ENCODE data around the gene STXBP1. TPM values are rescaled to one million over a fixed set of nuclear protein-coding genes. Genes with fewer than 3 reads are reported as not detected.

The STXBP1 gene
- total and polyA plus RNA-seq, 2 of the 13 experiments (the other 11 are each of a cell fraction or from before 2014, with no cell fraction given) = 2.9 TPM

DNA sequence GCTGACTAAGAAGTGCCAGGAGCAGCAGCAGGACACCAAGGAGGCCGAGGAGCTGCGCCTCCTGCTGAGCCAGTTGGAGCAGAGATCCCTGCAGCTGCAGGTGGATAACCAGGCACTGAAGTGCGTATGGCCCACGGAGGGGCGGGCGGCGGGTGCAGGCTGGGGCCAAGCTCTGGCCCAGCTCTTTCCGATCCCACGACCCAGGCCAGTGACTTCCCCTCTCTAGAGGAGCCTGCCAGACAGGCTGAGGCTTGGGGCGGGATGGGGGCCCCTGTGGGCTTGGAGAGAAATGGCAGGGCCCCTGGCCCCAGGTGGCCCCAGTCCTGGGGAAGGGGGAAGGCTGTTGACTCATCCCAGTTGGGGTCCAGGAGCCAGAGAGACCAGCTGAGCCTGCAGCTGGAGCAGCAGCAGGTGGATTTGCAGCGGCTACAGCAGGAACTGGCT, 99.8 kb downstream of the STXBP1 start:
- no peak overlapping the region for H3K9ac ChIP-seq (ENCODE audit: insufficient read depth, low read depth, low read length)
- DNase-seq (ENCODE audit: low spot score) = no peak
- intact Hi-C loops (cut with micrococcal nuclease; ENCODE audit: unreplicated experiment) = no loop called here

DNA sequence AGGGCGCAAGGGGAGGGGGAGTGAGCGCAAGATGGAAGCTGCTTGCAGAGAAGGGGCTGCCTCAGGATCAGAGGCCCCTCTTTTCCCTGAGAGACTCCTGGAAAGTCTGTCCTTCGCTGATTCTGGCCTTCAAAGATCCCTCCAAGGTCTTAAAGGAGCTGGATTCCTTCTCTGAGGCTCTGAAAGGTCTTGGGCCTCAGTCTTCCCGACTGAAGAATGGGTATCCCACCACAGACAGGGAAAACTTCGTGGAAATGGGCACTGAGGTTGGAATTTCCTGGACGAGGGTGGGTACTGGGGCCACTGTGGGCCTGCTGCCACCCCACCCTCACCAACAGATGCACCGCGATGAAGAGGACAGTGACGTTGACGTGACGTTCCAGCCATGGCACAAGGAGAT, 100.3 kb downstream of the STXBP1 start:
- no peak overlapping the region for H2AFZ ChIP-seq (ENCODE audit: low read length)
- no peaks in the 10 kb centered on the region for H3K79me2 ChIP-seq (ENCODE audit: insufficient read depth, low read length)
- no peak overlapping the region for H3K4me2 ChIP-seq (ENCODE audit: low read depth, low read length)
- DNase-seq (ENCODE audit: low spot score) (no peak), FAIRE-seq (no peak), ATAC-seq (no peak)
- 80% methylated on average over 3 of the region's 11 CpGs for WGBS (ENCODE audit: low lambda C conversion rate)
- H3K9ac ChIP-seq (ENCODE audit: insufficient read depth, low read depth, low read length) = no peak overlapping the region
- peaks cover 0 to 3% of the 10 kb centered on the region in 2 experiments; a peak in 2 of 5 replicates for H3K27me3 ChIP-seq (ENCODE audit: control insufficient read depth in 1 of 2, insufficient read depth in 2 of 2, low read length in 2 of 2)
- ChIA-PET POLR2A (interaction anchor here (0.5 to 1.5 kb wide), 2 partner anchors 34 to 105 kb away, joined by 3 to 6 read pairs; no protein-coding TSS in a partner anchor), CTCF (ENCODE audit: low intra/inter-chr PET ratio, low total read pairs) (no interaction called here)
- H3K9me3 ChIP-seq (ENCODE audit: low read length) = no peaks in the 10 kb centered on the region
- peaks cover 40% of the 10 kb centered on the region for H3K4me1 ChIP-seq (ENCODE audit: insufficient read depth, low read length)
- no peak overlapping the region for H3K4me3 ChIP-seq (replicated peaks in 1 of 3; ENCODE audit: insufficient read depth in 1 of 3, low read depth in 2 of 3, low read length in 3 of 3)
- H3K27ac ChIP-seq (ENCODE audit: extremely low read length, insufficient read depth, low read length) = no peak overlapping the region
- intact Hi-C loops (cut with micrococcal nuclease; ENCODE audit: unreplicated experiment) (no loop called here), in situ Hi-C loops (cut with HindIII; ENCODE audit: extremely low pct_ligation_motif_present, low pct_unique_long_range_greater_than_20kb) (no loop called here)
- H4K20me1 ChIP-seq (ENCODE audit: insufficient read depth, low read length) = no peaks in the 10 kb centered on the region; the same call in 1 of the 2 replicates
- no peak for TF ChIP-seq ZBTB7A (CRISPR knock-in tag; IDR thresholded peaks at IDR 0.05)
- TF ChIP-seq ZNF350 (CRISPR knock-in tag; IDR thresholded peaks at IDR 0.05; ENCODE audit: borderline replicate concordance, low read depth) = no peak
- 0 out of 2 replicates have a peak, but pooled peaks have one; percentile 38 for TF ChIP-seq ZMYM3 (CRISPR knock-in tag; IDR thresholded peaks at IDR 0.05)
- TF ChIP-seq ZNF629 (CRISPR knock-in tag; conservative IDR thresholded peaks at IDR 0.05) = peak; percentile 96
- TF ChIP-seq ARNT2 (CRISPR knock-in tag; IDR thresholded peaks at IDR 0.05; ENCODE audit: low read depth) = no peak
- no peak for TF ChIP-seq ZNF564 (CRISPR knock-in tag; IDR thresholded peaks at IDR 0.05)
- TF ChIP-seq ZFP36 (IDR thresholded peaks at IDR 0.05; ENCODE audit: borderline replicate concordance, low read depth, low read length, partially characterized antibody) = no peak
- TF ChIP-seq, protein P1, sequence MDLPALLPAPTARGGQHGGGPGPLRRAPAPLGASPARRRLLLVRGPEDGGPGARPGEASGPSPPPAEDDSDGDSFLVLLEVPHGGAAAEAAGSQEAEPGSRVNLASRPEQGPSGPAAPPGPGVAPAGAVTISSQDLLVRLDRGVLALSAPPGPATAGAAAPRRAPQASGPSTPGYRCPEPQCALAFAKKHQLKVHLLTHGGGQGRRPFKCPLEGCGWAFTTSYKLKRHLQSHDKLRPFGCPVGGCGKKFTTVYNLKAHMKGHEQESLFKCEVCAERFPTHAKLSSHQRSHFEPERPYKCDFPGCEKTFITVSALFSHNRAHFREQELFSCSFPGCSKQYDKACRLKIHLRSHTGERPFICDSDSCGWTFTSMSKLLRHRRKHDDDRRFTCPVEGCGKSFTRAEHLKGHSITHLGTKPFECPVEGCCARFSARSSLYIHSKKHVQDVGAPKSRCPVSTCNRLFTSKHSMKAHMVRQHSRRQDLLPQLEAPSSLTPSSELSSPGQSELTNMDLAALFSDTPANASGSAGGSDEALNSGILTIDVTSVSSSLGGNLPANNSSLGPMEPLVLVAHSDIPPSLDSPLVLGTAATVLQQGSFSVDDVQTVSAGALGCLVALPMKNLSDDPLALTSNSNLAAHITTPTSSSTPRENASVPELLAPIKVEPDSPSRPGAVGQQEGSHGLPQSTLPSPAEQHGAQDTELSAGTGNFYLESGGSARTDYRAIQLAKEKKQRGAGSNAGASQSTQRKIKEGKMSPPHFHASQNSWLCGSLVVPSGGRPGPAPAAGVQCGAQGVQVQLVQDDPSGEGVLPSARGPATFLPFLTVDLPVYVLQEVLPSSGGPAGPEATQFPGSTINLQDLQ (CRISPR knock-in tag; IDR thresholded peaks at IDR 0.05) = 0 out of 2 replicates have a peak, but pooled peaks have one; percentile 25
- H3K36me3 ChIP-seq (replicated peaks in 1 of 2; ENCODE audit: control insufficient read depth in 1 of 2, insufficient read depth in 2 of 2, low read length in 2 of 2) = no peaks in the 10 kb centered on the region
- no TSS peak for BruUV-seq (replicated peaks)

More for the DNA sequence above, 99.8 kb downstream of the STXBP1 start:
- no peak for FAIRE-seq
- CTCF ChIA-PET (ENCODE audit: low intra/inter-chr PET ratio, low total read pairs) = no interaction called here
- TF ChIP-seq ZNF431 (CRISPR knock-in tag; IDR thresholded peaks at IDR 0.05; ENCODE audit: borderline replicate concordance, low read depth) (no peak), ZMYM2 (CRISPR knock-in tag; IDR thresholded peaks at IDR 0.05) (no peak)
- TF ChIP-seq, protein P2, sequence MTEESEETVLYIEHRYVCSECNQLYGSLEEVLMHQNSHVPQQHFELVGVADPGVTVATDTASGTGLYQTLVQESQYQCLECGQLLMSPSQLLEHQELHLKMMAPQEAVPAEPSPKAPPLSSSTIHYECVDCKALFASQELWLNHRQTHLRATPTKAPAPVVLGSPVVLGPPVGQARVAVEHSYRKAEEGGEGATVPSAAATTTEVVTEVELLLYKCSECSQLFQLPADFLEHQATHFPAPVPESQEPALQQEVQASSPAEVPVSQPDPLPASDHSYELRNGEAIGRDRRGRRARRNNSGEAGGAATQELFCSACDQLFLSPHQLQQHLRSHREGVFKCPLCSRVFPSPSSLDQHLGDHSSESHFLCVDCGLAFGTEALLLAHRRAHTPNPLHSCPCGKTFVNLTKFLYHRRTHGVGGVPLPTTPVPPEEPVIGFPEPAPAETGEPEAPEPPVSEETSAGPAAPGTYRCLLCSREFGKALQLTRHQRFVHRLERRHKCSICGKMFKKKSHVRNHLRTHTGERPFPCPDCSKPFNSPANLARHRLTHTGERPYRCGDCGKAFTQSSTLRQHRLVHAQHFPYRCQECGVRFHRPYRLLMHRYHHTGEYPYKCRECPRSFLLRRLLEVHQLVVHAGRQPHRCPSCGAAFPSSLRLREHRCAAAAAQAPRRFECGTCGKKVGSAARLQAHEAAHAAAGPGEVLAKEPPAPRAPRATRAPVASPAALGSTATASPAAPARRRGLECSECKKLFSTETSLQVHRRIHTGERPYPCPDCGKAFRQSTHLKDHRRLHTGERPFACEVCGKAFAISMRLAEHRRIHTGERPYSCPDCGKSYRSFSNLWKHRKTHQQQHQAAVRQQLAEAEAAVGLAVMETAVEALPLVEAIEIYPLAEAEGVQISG (CRISPR knock-in tag; IDR thresholded peaks at IDR 0.05) = 0 out of 2 replicates have a peak, but pooled peaks have one; percentile 22
- Histone ChIP-seq H3K4me2 (ENCODE audit: low read depth, low read length) (peak overlapping the region; percentile 68), H3K4me1 (ENCODE audit: insufficient read depth, low read length) (peaks cover 35% of the 10 kb centered on the region), H3K36me3 (replicated peaks in 1 of 2; ENCODE audit: control insufficient read depth in 1 of 2, insufficient read depth in 2 of 2, low read length in 2 of 2) (no peaks in the 10 kb centered on the region), H4K20me1 (ENCODE audit: insufficient read depth, low read length) (no peaks in the 10 kb centered on the region; the same call in 1 of the 2 replicates), H3K79me2 (ENCODE audit: insufficient read depth, low read length) (no peaks in the 10 kb centered on the region), H3K27ac (ENCODE audit: extremely low read length, insufficient read depth, low read length) (no peak overlapping the region), H2AFZ (ENCODE audit: low read length) (no peak overlapping the region), H3K4me3 (replicated peaks in 1 of 3; ENCODE audit: insufficient read depth in 1 of 3, low read depth in 2 of 3, low read length in 3 of 3) (peak overlapping the region in 1 of 3 experiments; percentile 13; a peak in 1 of 6 replicates), H3K27me3 (ENCODE audit: control insufficient read depth in 1 of 2, insufficient read depth in 2 of 2, low read length in 2 of 2) (no peaks in the 10 kb centered on the region), H3K9me3 (ENCODE audit: low read length) (no peaks in the 10 kb centered on the region)
- 73% methylated on average over 7 of the region's 11 CpGs for WGBS (ENCODE audit: low lambda C conversion rate)
- ATAC-seq = no peak
- in situ Hi-C loops (cut with HindIII; ENCODE audit: extremely low pct_ligation_motif_present, low pct_unique_long_range_greater_than_20kb) = no loop called here
- POLR2A ChIA-PET = interaction anchor here (0.8 to 1.5 kb wide), 3 partner anchors 23 to 105 kb away, joined by 3 to 6 read pairs (median 3); partner anchors contain the start of gene TOR2A
- no TSS peak for BruUV-seq (replicated peaks)

Data from HepG2 (cell line).